Right hindlimb (tissue), 1 donor: ENCODE data around the gene GNA14.
A peak's percentile ranks its signal among the peaks of the same experiment; 100 is the strongest.
"Not testable (repeated sequence)": the region's sequence is repeated elsewhere in the genome, so short reads cannot be mapped to it uniquely, and the experiment has no call there.

Experiments used
- DNase-seq: peaks from one replicate; pipeline ENCODE4 v3.0.0-alpha.2; 2018

The GNA14 gene

GRCh38 chr9:77648234-77649108 is at the start of gene GNA14:
Gene GNA14 (minus strand): TSS chr9:77648322. CDS start chr9:77647793, 529 bp downstream.
- DNase-seq = peak; percentile 68

- no peak for DNase-seq
Measured at GRCh38 chr9:77697238-77697984, 49.3 kb upstream of the GNA14 start.

- not testable (repeated sequence) for DNase-seq
Measured at GRCh38 chr9:77690723-77691122, 42.6 kb upstream of the GNA14 start.

- DNase-seq = not testable (repeated sequence)
Measured at GRCh38 chr9:77690119-77690518, 42.0 kb upstream of the GNA14 start.

- not testable (repeated sequence) for DNase-seq
Measured at GRCh38 chr9:77687737-77688136, 39.6 kb upstream of the GNA14 start.

GRCh38 chr9:77680581-77680980 is 32.5 kb upstream of the GNA14 start:
- DNase-seq = no peak

GRCh38 chr9:77679661-77680368 is 31.7 kb upstream of the GNA14 start:
- DNase-seq = no peak

- no peak for DNase-seq
Measured at GRCh38 chr9:77679088-77679487, 31.0 kb upstream of the GNA14 start.

GRCh38 chr9:77677957-77678535 is 29.9 kb upstream of the GNA14 start:
- DNase-seq = no peak

GRCh38 chr9:77677397-77677796 is 29.3 kb upstream of the GNA14 start:
- no peak for DNase-seq

GRCh38 chr9:77673941-77674791 is 26.0 kb upstream of the GNA14 start:
- peak; percentile 35 for DNase-seq

GRCh38 chr9:77672183-77672582 is 24.1 kb upstream of the GNA14 start:
- DNase-seq = no peak

- no peak for DNase-seq
Measured at GRCh38 chr9:77667151-77667550, 19.0 kb upstream of the GNA14 start.

- peak; percentile 65 for DNase-seq
Measured at GRCh38 chr9:77663754-77664153, 15.6 kb upstream of the GNA14 start.

- no peak for DNase-seq
Measured at GRCh38 chr9:77661566-77662085, 13.5 kb upstream of the GNA14 start.

- no peak for DNase-seq
Measured at GRCh38 chr9:77659926-77660325, 11.8 kb upstream of the GNA14 start.

GRCh38 chr9:77651203-77651602 is 3.1 kb upstream of the GNA14 start:
- DNase-seq = no peak

- DNase-seq = no peak
Measured at GRCh38 chr9:77649109-77649812, 1.1 kb upstream of the GNA14 start.

- DNase-seq = peak; percentile 38
Measured at GRCh38 chr9:77647267-77648233, 572 bp downstream of the GNA14 start.

- no peak for DNase-seq
Measured at GRCh38 chr9:77643871-77644270, 4.3 kb downstream of the GNA14 start.
